Measurements from ENCODE around the gene PLEK2.
"Not testable (repeated sequence)": the region's sequence is repeated elsewhere in the genome, so short reads cannot be mapped to it uniquely, and the experiment has no call there.

PLEK2 gene

DNA sequence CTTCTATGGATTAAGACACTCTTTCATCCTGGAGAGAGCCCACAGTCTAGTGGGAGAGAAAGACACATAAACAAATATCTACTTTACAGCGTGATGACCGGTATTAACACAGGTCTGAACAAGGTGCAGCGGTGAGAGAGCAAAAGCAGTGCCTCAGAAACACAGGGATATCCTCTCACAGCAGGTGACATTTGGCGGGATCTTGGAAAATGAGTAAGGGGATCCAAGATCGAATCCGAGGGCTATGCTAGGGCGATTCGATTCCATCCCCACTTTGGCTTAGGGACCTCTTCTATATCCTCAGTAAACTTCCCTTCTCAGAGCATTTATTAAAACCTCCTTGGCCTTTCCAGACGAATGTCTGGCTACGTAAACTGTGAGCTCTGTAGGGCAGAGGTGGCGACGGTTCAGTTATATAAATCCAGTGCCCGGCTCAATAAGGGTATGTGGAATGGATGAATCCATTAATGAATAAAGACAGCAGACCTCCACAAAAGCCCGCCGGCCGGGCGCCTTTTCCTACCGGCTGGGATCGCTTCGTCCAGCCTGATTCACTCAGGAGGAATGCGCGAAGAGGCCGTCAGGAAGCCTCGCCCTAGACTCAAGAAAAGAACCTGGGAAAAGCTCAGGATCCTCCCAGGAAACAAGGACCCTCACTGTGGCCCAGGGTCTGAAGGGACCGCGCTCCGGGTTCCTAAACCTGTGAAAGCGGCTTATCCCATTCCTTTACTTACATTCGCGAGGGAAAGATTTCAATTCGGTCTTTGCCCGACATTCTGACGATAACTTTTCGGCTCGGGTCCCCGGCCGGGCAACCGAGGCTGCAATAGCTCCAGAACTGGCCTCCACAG, 52.8 kb downstream of the PLEK2 start:
- no peak for DNase-seq (ENCODE audit: low spot score)

DNA sequence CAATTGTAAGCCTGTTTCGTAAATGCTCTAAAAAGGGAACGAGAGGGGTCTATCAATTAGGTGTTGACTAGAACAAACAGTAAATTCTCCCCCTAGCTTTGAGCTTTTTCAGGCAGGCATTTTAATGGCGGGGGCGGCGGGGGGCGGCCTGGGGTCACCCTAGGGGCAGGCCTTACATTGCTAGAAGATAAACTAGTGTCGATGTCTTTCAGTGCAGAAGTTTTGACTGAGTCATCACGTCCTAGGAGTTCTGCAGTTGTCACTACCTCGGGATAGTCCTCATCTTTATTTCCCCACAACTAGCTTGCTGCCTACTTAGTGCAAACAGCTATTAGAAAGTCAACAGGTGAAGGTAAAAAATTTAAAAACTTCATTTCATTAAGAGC, 54.0 kb downstream of the PLEK2 start:
- no peak for DNase-seq (ENCODE audit: low spot score)

DNA sequence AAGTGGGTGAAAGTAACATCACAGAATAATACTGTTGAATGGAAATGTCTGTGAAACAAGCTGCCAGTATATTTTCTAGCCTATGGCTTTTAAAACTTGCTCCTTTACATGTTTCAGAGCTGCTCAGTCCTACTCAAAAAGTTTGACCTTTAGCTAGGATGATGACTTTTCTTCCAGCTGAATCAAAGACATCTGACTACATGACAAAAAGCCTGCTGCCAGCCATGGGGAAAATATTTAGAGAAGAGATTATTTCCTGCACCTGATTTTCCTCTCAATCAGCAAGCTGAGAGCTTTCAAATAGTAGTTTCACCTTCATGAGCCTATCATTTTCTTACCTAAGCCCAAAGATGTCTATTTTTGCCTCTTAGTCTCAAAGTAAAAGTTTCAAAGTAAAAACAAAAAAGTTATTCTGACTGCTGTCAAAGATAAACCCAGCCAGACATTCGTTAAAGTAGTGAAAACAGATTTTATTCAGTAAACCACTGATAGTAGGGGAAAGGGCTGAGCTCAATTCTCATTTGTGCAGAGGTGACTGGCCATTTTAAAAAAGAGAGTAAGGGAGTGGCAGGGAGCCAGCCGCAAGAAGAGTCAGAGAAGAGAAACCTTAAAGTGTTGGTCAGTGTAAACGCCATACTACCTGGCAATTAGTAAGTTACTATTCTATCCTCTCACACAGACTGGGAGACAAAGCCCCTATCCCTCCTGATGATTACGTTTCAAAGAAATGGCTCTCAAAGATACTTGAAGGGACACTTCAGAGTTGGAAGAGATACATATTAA, 54.6 kb downstream of the PLEK2 start:
- no peak for DNase-seq (ENCODE audit: low spot score)

DNA sequence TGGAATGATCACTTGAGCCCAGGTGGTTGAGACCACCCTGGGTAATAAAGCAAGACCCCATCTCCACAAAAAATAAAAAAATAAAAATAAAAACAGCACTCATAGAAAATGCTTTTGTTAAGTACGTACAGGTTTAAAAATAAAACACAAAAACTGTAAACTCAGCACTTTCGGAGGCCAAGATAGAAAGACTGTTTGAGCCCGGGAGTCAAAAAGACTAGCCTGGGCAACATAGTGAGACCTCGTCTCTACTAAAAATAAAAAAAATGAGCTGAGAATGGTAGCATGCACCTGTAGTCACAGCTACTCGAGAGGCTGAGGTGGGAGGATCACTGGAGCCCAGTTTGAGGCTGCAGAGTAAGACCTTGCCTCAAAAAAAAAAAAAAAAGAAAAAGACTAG, 59.9 kb downstream of the PLEK2 start:
- no peak for DNase-seq (ENCODE audit: low spot score)

DNA sequence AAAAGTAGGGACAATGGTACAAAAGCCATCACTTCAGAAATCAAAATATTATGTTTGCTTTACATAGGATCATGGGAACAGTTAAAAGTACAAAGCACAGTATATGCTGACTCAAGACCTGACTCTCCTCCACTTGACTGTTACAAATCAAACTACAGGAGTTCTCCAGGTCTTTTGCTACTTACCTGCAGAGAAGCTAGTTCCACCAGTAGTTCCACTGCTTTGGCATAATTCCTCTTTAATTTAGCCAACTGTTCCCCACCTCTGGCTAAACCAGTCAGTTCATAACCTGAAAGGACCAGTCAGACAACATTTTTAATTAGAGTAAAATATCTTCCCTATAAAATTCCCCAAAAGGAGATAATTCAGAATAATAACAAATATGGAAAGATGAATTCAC, 66.4 kb downstream of the PLEK2 start:
- DNase-seq (ENCODE audit: low spot score): no peak

GRCh38 chr14:67343601-67344230, 68.2 kb downstream of the PLEK2 start:
- DNase-seq (ENCODE audit: low spot score): no peak

GRCh38 chr14:67341231-67341630, 70.7 kb downstream of the PLEK2 start:
- not testable (repeated sequence) for DNase-seq (ENCODE audit: low spot score)
